ENCODE data around the gene ATP5F1D.

GRCh38 chr19:1274852-1275259 is 33.3 kb downstream of the ATP5F1D start:
- TF ChIP-seq, protein P1, sequence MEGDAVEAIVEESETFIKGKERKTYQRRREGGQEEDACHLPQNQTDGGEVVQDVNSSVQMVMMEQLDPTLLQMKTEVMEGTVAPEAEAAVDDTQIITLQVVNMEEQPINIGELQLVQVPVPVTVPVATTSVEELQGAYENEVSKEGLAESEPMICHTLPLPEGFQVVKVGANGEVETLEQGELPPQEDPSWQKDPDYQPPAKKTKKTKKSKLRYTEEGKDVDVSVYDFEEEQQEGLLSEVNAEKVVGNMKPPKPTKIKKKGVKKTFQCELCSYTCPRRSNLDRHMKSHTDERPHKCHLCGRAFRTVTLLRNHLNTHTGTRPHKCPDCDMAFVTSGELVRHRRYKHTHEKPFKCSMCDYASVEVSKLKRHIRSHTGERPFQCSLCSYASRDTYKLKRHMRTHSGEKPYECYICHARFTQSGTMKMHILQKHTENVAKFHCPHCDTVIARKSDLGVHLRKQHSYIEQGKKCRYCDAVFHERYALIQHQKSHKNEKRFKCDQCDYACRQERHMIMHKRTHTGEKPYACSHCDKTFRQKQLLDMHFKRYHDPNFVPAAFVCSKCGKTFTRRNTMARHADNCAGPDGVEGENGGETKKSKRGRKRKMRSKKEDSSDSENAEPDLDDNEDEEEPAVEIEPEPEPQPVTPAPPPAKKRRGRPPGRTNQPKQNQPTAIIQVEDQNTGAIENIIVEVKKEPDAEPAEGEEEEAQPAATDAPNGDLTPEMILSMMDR (IDR thresholded peaks at IDR 0.05; ENCODE audit: extremely low read depth in 1 of 2, insufficient read depth in 1 of 2, low read depth in 1 of 2, low read length in 2 of 2) = no peak
- TF ChIP-seq POLR2AphosphoS5 (IDR thresholded peaks at IDR 0.05; ENCODE audit: insufficient read depth, low read depth, low read length) (no peak), FOS (IDR thresholded peaks at IDR 0.05; ENCODE audit: borderline replicate concordance, insufficient read depth, low read length) (no peak), POLR2A (IDR thresholded peaks at IDR 0.05; ENCODE audit: low read depth, low read length) (no peak), EZH2 (IDR thresholded peaks at IDR 0.05; ENCODE audit: borderline replicate concordance, low read depth, low read length, severe bottlenecking) (no peak), MYC (IDR thresholded peaks at IDR 0.05; ENCODE audit: low read depth, low read length) (no peak), JUN (IDR thresholded peaks at IDR 0.05; ENCODE audit: borderline replicate concordance, insufficient read depth, insufficient read length, low read depth) (no peak), GATA2 (IDR thresholded peaks at IDR 0.05; ENCODE audit: insufficient read depth, insufficient read length, low read depth, low read length) (no peak)
- TF ChIP-seq, protein P2, sequence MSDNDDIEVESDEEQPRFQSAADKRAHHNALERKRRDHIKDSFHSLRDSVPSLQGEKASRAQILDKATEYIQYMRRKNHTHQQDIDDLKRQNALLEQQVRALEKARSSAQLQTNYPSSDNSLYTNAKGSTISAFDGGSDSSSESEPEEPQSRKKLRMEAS (IDR thresholded peaks at IDR 0.05; ENCODE audit: insufficient read depth, insufficient read length) = no peak

All from endothelial cell of umbilical vein (primary cell).